Progenitor cell of endocrine pancreas (in vitro differentiated cells): ENCODE data around the gene BMP8B. TPM values are rescaled to one million over a fixed set of nuclear protein-coding genes. Genes with fewer than 3 reads are reported as not detected.
A peak's percentile ranks its signal among the peaks of the same experiment; 100 is the strongest.

Source experiments
- DNase-seq: peaks from one replicate; pipeline ENCODE4 v3.0.0; 2021; ENCODE audit warnings: low spot score; ENCODE audit not compliant: unreplicated experiment
- H3K27ac Mint-ChIP-seq: 2 replicates; pipeline ENCODE4 v1.8.0; 2021; ENCODE audit warnings: mild to moderate bottlenecking, moderate library complexity, mixed read lengths
- H3K27me3 Mint-ChIP-seq: 2 replicates; pipeline ENCODE4 v1.8.0; 2021; ENCODE audit warnings: mixed read lengths
- H3K36me3 Mint-ChIP-seq: 2 replicates; pipeline ENCODE4 v1.8.0; 2022; ENCODE audit warnings: mixed read lengths; ENCODE audit not compliant: insufficient read depth
- H3K4me1 Mint-ChIP-seq: 2 replicates; pipeline ENCODE4 v1.8.0; 2021; ENCODE audit warnings: low read depth, mixed read lengths
- H3K4me3 Mint-ChIP-seq: 2 replicates; pipeline ENCODE4 v1.8.0; 2021; ENCODE audit warnings: low read depth, mild to moderate bottlenecking, moderate library complexity, mixed read lengths
- H3K9me3 Mint-ChIP-seq: 2 replicates; pipeline ENCODE4 v1.8.0; 2021; ENCODE audit warnings: low read depth, mixed read lengths
- CTCF ChIP-seq: fragments of 200-600 bp; sonication (generic); IDR thresholded peaks from one replicate; pipeline ENCODE4 v1.5.0; 2021; ENCODE audit warnings: antibody characterized with exemption, mild to moderate bottlenecking; ENCODE audit not compliant: unreplicated experiment
- total RNA-seq: library from RNA; stranded (reverse); gene quantifications from 2 replicates; pipeline ENCODE4 v1.2.1, GENCODE V29; 2021

Gene BMP8B
- total RNA-seq, 1 donor from 2014 or later = 0.91 TPM

DNA sequence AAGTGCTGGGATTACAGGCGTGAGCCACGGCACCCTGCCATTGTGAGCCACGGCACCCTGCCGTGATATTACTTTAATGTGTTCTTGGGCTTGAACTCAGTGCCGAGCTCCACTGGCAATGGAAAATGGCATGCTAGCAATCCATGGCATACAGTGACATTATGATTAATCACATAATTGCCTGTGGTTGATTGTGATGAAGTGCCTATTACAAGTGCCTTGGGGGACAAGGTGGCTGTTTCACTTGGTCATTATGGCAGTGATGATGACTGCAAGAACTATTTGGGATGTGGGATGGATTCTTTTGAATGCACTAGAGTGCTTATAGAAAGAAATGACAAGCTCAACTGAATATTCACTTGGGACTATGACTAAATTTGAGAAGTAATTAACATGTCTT is 75.1 kb downstream of the BMP8B start:
- TF ChIP-seq CTCF = no peak
- no peak for DNase-seq
- no peaks in the 10 kb centered on the region for H3K9me3 Mint-ChIP-seq
- H3K27ac Mint-ChIP-seq = no peak overlapping the region
- no peak overlapping the region for H3K4me3 Mint-ChIP-seq
- H3K36me3 Mint-ChIP-seq = no peaks in the 10 kb centered on the region
- H3K27me3 Mint-ChIP-seq = peaks cover 68% of the 10 kb centered on the region
- peaks cover 5% of the 10 kb centered on the region for H3K4me1 Mint-ChIP-seq

DNA sequence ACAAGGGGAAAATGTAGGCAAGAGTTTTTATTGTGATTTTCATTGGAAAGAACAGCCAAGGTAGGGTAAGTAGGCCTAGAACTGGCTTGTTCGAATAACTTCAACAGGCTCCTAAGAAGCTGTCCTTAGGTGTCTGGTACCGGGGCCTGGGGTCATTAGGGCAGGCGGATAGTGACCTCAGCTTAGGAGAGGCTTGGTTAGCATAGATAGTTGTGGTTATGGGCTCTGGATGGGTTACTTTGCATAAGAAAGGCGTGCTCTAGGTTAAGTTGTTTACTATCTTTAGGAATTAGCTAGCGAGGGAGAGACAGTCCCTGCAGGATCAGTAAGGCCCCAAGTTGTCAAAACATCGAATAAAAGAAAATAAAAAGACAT is 76.7 kb downstream of the BMP8B start:
- Mint-ChIP-seq H3K27me3 (peaks cover 58% of the 10 kb centered on the region), H3K4me1 (peaks cover 5% of the 10 kb centered on the region), H3K36me3 (no peaks in the 10 kb centered on the region)

DNA sequence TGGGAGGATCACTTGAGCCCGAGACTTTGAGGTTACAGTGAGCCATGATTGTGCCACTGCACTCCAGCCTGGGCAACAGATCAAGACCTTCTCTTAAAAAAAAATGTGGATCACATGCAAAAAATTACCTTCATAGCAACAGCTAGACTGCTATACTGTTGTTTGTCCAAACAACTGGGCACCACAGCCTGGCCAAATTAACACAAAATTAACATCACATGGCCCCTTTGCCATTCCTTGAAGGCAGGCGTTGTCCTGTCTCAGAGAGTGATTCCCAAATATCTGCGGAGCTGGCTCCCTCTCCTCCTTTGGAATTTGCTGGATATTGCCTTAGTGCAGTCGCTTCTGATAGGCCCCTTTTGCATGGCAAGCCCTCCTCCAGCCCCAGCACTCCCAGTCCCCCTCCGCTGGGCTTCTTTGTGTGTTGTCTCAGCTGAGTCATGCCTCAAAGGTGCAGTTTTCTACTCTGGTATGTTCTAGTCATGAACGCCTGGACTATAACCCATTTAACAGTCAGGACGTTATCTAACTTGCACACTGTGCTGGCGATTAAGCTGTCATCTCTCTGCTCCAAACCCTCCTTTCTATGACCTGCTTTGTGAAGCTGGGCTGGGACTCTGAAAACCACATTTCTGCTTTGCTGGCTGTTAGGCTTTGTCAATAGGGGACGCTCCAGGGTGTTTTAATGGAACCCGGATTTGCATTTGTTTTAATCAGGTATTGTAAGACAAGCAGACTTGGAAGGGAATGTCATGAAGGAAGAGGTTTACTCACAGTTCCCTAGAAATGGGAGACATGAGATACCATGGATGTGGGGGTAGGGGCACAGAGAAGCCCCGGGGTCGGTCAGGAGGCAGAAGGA is 77.3 kb downstream of the BMP8B start:
- Mint-ChIP-seq H3K36me3 (no peaks in the 10 kb centered on the region), H3K9me3 (no peaks in the 10 kb centered on the region), H3K4me3 (no peak overlapping the region), H3K4me1 (peaks cover 5% of the 10 kb centered on the region), H3K27me3 (peaks cover 58% of the 10 kb centered on the region), H3K27ac (peak overlapping the region; percentile 22)
- DNase-seq = no peak
- TF ChIP-seq CTCF = no peak

More for the DNA sequence above, 76.7 kb downstream of the BMP8B start:
- no peak for TF ChIP-seq CTCF
- no peak for DNase-seq
- no peak overlapping the region for H3K4me3 Mint-ChIP-seq
- H3K9me3 Mint-ChIP-seq = no peaks in the 10 kb centered on the region
- H3K27ac Mint-ChIP-seq = no peak overlapping the region

DNA sequence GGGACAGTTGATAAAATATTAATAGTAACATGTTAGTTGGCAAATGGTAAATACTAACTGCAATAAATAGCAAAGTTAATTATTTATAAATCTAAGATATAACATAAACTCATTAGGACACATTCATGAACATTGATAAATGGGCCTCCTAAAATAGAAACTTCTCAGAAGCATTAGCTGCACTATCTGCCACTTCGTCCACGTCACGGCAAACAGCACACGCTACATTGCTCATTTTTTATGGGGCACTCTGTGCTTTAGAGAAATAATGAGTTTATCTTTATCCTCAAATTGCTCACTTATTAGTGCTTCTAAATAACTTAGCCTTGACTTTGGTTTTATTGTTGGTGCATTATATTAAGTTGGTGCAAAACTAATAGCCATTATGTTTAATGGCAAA is 81.2 kb downstream of the BMP8B start:
- no peak overlapping the region for H3K27ac Mint-ChIP-seq
- H3K4me1 Mint-ChIP-seq = peaks cover 5% of the 10 kb centered on the region
- no peak overlapping the region for H3K4me3 Mint-ChIP-seq
- H3K9me3 Mint-ChIP-seq = no peaks in the 10 kb centered on the region
- no peak for TF ChIP-seq CTCF
- no peak for DNase-seq
- no peaks in the 10 kb centered on the region for H3K36me3 Mint-ChIP-seq
- peaks cover 54% of the 10 kb centered on the region for H3K27me3 Mint-ChIP-seq

Other genes with a start within 250 kb of the BMP8B start
- gene PABPC4, start 212.1 kb downstream of the BMP8B start, total RNA-seq = 324 and 325 TPM in 2 replicates
- 4.3 and 5.2 TPM in 2 replicates for gene HEYL, start 149.2 kb downstream of the BMP8B start, total RNA-seq
- gene NT5C1A, start 116.8 kb downstream of the BMP8B start, total RNA-seq = not detected in 2 replicates
- gene HPCAL4, start 97.4 kb downstream of the BMP8B start, total RNA-seq = not detected in 2 replicates
- 47.4 and 51.7 TPM in 2 replicates for gene PPIE, start 50.0 kb downstream of the BMP8B start, total RNA-seq
- 0.38 TPM in 1 of 2 replicates, not detected in the other for gene OXCT2, start 17.5 kb downstream of the BMP8B start, total RNA-seq
- 35.9 and 43.3 TPM in 2 replicates for gene TRIT1, start 94.6 kb upstream of the BMP8B start, total RNA-seq
- gene MYCL, start 113.1 kb upstream of the BMP8B start, total RNA-seq = 19.3 and 21.3 TPM in 2 replicates
- gene MFSD2A, start 166.3 kb upstream of the BMP8B start, total RNA-seq = 1.8 and 2.4 TPM in 2 replicates